ENCODE measurements around the gene ATG7. TPM values are rescaled to one million over a fixed set of nuclear protein-coding genes. Genes with fewer than 3 reads are reported as not detected.
"Not testable (repeated sequence)": the region's sequence is repeated elsewhere in the genome, so short reads cannot be mapped to it uniquely, and the experiment has no call there.

Gene ATG7
- polyA plus RNA-seq, 3 donors: 23.1 to 27.4 (median 26.6) TPM

GRCh38 chr3:11581237-11582190, 309.3 kb downstream of the ATG7 start:
- no peak for DNase-seq (ENCODE audit: extremely low read depth in 1 of 11, low read depth in 9 of 11, low spot score in 4 of 11)

- peak in 9 of 11 donors; percentile 67 to 89 (median 75) for DNase-seq (ENCODE audit: extremely low read depth in 1 of 11, low read depth in 9 of 11, low spot score in 4 of 11)
Measured at GRCh38 chr3:11582191-11582968, 310.2 kb downstream of the ATG7 start.

- DNase-seq (ENCODE audit: extremely low read depth in 1 of 11, low read depth in 9 of 11, low spot score in 4 of 11): no peak
Measured at GRCh38 chr3:11583235-11583634, 311.0 kb downstream of the ATG7 start.

- DNase-seq (ENCODE audit: extremely low read depth in 1 of 11, low read depth in 9 of 11, low spot score in 4 of 11): no peak
Measured at GRCh38 chr3:11583638-11584046, 311.4 kb downstream of the ATG7 start.

GRCh38 chr3:11584570-11584969, 312.4 kb downstream of the ATG7 start:
- DNase-seq (ENCODE audit: extremely low read depth in 1 of 11, low read depth in 9 of 11, low spot score in 4 of 11): no peak

- DNase-seq (ENCODE audit: extremely low read depth in 1 of 11, low read depth in 9 of 11, low spot score in 4 of 11): no peak
Measured at GRCh38 chr3:11587766-11588165, 315.6 kb downstream of the ATG7 start.

GRCh38 chr3:11588338-11588737, 316.1 kb downstream of the ATG7 start:
- no peak for DNase-seq (ENCODE audit: extremely low read depth in 1 of 11, low read depth in 9 of 11, low spot score in 4 of 11)

GRCh38 chr3:11588755-11589154, 316.6 kb downstream of the ATG7 start:
- DNase-seq (ENCODE audit: extremely low read depth in 1 of 11, low read depth in 9 of 11, low spot score in 4 of 11): no peak

GRCh38 chr3:11589706-11590105, 317.5 kb downstream of the ATG7 start:
- DNase-seq (ENCODE audit: extremely low read depth in 1 of 11, low read depth in 9 of 11, low spot score in 4 of 11): no peak

- no peak for DNase-seq (ENCODE audit: extremely low read depth in 1 of 11, low read depth in 9 of 11, low spot score in 4 of 11)
Measured at GRCh38 chr3:11591002-11591355, 318.8 kb downstream of the ATG7 start.

GRCh38 chr3:11591391-11592282, 319.4 kb downstream of the ATG7 start:
- DNase-seq (ENCODE audit: extremely low read depth in 1 of 11, low read depth in 9 of 11, low spot score in 4 of 11): peak in 5 of 11 donors; percentile 43 to 78 (median 71)

- no peak for DNase-seq (ENCODE audit: extremely low read depth in 1 of 11, low read depth in 9 of 11, low spot score in 4 of 11)
Measured at GRCh38 chr3:11592445-11593298, 320.5 kb downstream of the ATG7 start.

GRCh38 chr3:11593318-11594034, 321.3 kb downstream of the ATG7 start:
- DNase-seq (ENCODE audit: extremely low read depth in 1 of 11, low read depth in 9 of 11, low spot score in 4 of 11): no peak

- DNase-seq (ENCODE audit: extremely low read depth in 1 of 11, low read depth in 9 of 11, low spot score in 4 of 11): not testable (repeated sequence)
Measured at GRCh38 chr3:11595024-11595423, 322.8 kb downstream of the ATG7 start.

- no peak for DNase-seq (ENCODE audit: extremely low read depth in 1 of 11, low read depth in 9 of 11, low spot score in 4 of 11)
Measured at GRCh38 chr3:11596387-11596786, 324.2 kb downstream of the ATG7 start.

GRCh38 chr3:11600501-11601282, 328.5 kb downstream of the ATG7 start:
- peak in 9 of 11 donors; percentile 72 to 92 (median 83) for DNase-seq (ENCODE audit: extremely low read depth in 1 of 11, low read depth in 9 of 11, low spot score in 4 of 11)

Data from renal cortex interstitium (tissue), 11 donors.